HCT116 (cell line): Measurements from ENCODE around the gene DRICH1. TPM values are rescaled to one million over a fixed set of nuclear protein-coding genes. Genes with fewer than 3 reads are reported as not detected.

Experiments used
- ATAC-seq: fragments of 200-7000 bp; cut with Tn5 transposase; 2 replicates; pipeline ENCODE4 v1.9.1; 2020; ENCODE audit warnings: mild to moderate bottlenecking, moderate library complexity
- BruUV-seq: library from RNA; stranded (reverse); fragments of 400-500 nt; replicated peaks from 2 replicates; lab custom pipeline; 2021; lab: Mats Ljungman, UMichigan
- CTCF ChIA-PET: fragments of 300-600 bp; sonication (Branson Sonifier 250); formaldehyde crosslinking; loops from one replicate; lab custom pipeline; 2021; ENCODE audit warnings: antibody characterized with exemption; lab: Charles Lee
- POLR2A ChIA-PET: fragments of 300-600, 350-600 bp; sonication (Branson Sonifier 250); formaldehyde crosslinking; loops from one replicate; lab custom pipeline; 2021; ENCODE audit warnings: antibody characterized with exemption; lab: Charles Lee
- RAD21 ChIA-PET, 2 experiments: fragments of 300-600 bp; sonication (Branson Sonifier 250); formaldehyde crosslinking; loops; one replicate each; lab custom pipeline; 2023; ENCODE audit warnings: low total read pairs in 2 of 2; ENCODE audit not compliant: uncharacterized antibody in 2 of 2, unreplicated experiment in 2 of 2, low non-redundant PET in 1 of 2; lab: Charles Lee
- DNase-seq: peaks from one replicate; pipeline ENCODE4 v3.0.0-alpha.2; 2010; ENCODE audit warnings: low read depth, low spot score
- H2AFZ ChIP-seq: fragments of 200-600 bp; shearing (Covaris generic), sonication (generic); 2 replicates; pipeline ENCODE4 v1.6.1; 2017; ENCODE audit warnings: low read depth, mixed run types, mixed read lengths, antibody characterized with exemption, low read length; ENCODE audit not compliant: poor library complexity, severe bottlenecking
- H3K27ac ChIP-seq: 2 replicates; pipeline ENCODE4 v1.5.1; 2012; ENCODE audit warnings: low read depth, low read length
- H3K27me3 ChIP-seq: fragments of 200-600 bp; sonication (generic); 2 replicates; pipeline ENCODE4 v1.6.1; 2016; ENCODE audit warnings: mixed run types, low read length, mixed read lengths; ENCODE audit not compliant: insufficient read depth
- H3K36me3 ChIP-seq, 2 experiments: fragments of 200-500 bp in 1 of 2; fragments of 200-600 bp in 1 of 2; sonication (Bioruptor generic) in 1 of 2; sonication (generic) in 1 of 2; 2 replicates each; pipeline versions ENCODE4 v1.5.1 to v1.6.1; 2014 to 2016; ENCODE audit warnings: low read length in 2 of 2, inconsistent platforms in 1 of 2, mixed read lengths in 1 of 2, mixed run types in 1 of 2; ENCODE audit not compliant: insufficient read depth in 2 of 2, control insufficient read depth in 1 of 2
- H3K4me1 ChIP-seq, 2 experiments: fragments of 200-600 bp in 1 of 2; sonication (generic) in 1 of 2; 2 replicates each; pipeline versions ENCODE4 v1.5.1 to v1.6.1; 2012 to 2017; ENCODE audit warnings: low read length in 2 of 2, inconsistent platforms in 1 of 2, mild to moderate bottlenecking in 1 of 2, mixed read lengths in 1 of 2, mixed run types in 1 of 2, moderate library complexity in 1 of 2; ENCODE audit not compliant: insufficient read depth in 2 of 2, control insufficient read depth in 1 of 2
- H3K4me2 ChIP-seq: fragments of 200-600 bp; sonication (generic); 2 replicates; pipeline ENCODE4 v1.6.1; 2017; ENCODE audit warnings: mixed run types, low read length, mixed read lengths
- H3K4me3 ChIP-seq, 2 experiments: fragments of 200-600 bp in 1 of 2; sonication (generic) in 1 of 2; replicated peaks in 1 of 2; 2 replicates each; pipeline ENCODE4 v1.5.1; 2011 to 2016; ENCODE audit warnings: low read length in 2 of 2, control low read depth in 1 of 2, low read depth in 1 of 2, mild to moderate bottlenecking in 1 of 2, mixed read lengths in 1 of 2, mixed run types in 1 of 2
- H3K79me2 ChIP-seq: fragments of 200-600 bp; sonication (generic); 2 replicates; pipeline ENCODE4 v1.6.1; 2017; ENCODE audit warnings: mild to moderate bottlenecking, mixed run types, low read length, moderate library complexity, mixed read lengths; ENCODE audit not compliant: insufficient read depth
- H3K9ac ChIP-seq: fragments of 200-600 bp; sonication (generic); 2 replicates; pipeline ENCODE4 v1.6.1; 2016; ENCODE audit warnings: low read length, mixed read lengths
- H3K9me2 ChIP-seq: fragments of 200-600 bp; sonication (generic), shearing (Covaris generic); 2 replicates; pipeline ENCODE4 v1.6.1; 2017; ENCODE audit warnings: mixed run types, mild to moderate bottlenecking, moderate library complexity; ENCODE audit not compliant: insufficient read depth
- H3K9me3 ChIP-seq, 2 experiments: fragments of 200-500 bp in 1 of 2; fragments of 200-600 bp in 1 of 2; sonication (Bioruptor generic) in 1 of 2; sonication (generic) in 1 of 2; 2 replicates each; pipeline ENCODE4 v1.6.1; 2014 to 2017; ENCODE audit warnings: low read length in 2 of 2, mixed read lengths in 2 of 2, inconsistent platforms in 1 of 2, low read depth in 1 of 2, mild to moderate bottlenecking in 1 of 2, mixed run types in 1 of 2, moderate library complexity in 1 of 2; ENCODE audit not compliant: control insufficient read depth in 1 of 2, insufficient read depth in 1 of 2
- H4K20me1 ChIP-seq: fragments of 200-600 bp; sonication (generic), shearing (Covaris generic); 2 replicates; pipeline ENCODE4 v1.6.1; 2017; ENCODE audit warnings: mixed run types, mild to moderate bottlenecking, moderate library complexity; ENCODE audit not compliant: insufficient read depth
- POLR2AphosphoS5 ChIP-seq: IDR thresholded peaks from 2 replicates; pipeline ENCODE4 v1.6.1; 2011; ENCODE audit warnings: mild to moderate bottlenecking, low read depth, low read length, moderate library complexity
- SRF ChIP-seq: IDR thresholded peaks from 2 replicates; pipeline ENCODE4 v1.6.1; 2012; ENCODE audit warnings: low read depth
- TCF7L2 ChIP-seq: IDR thresholded peaks from 2 replicates; pipeline ENCODE4 v1.7.0; 2011; ENCODE audit warnings: borderline replicate concordance, inconsistent platforms; ENCODE audit not compliant: insufficient read depth, insufficient read length; ENCODE audit errors: extremely low read depth
- ZFX ChIP-seq: fragments of 450-650 bp; IDR thresholded peaks from 2 replicates; pipeline ENCODE4 v1.6.1; 2017
- intact Hi-C: fragments of 100-400 bp; cut with micrococcal nuclease; formaldehyde crosslinking; loops from 2 replicates; pipeline ENCODE4 v1.10.0; 2022
- total RNA-seq: library from RNA; stranded (reverse); gene quantifications from one replicate; pipeline ENCODE4 v1.2.1, GENCODE V29; 2021; ENCODE audit not compliant: unreplicated experiment
- TF ChIP-seq, protein P1 (sequence below), 3 experiments: fragments of 200-600 bp in 1 of 3; sonication (generic) in 1 of 3; IDR thresholded peaks in 2 of 3; conservative IDR thresholded peaks in 1 of 3; 2 replicates each; pipeline ENCODE4 v1.5.1; 2012 to 2017; ENCODE audit warnings: low read depth in 2 of 3, low read length in 2 of 3, antibody characterized with exemption in 1 of 3, borderline replicate concordance in 1 of 3, control low read depth in 1 of 3, mild to moderate bottlenecking in 1 of 3, mixed read lengths in 1 of 3, mixed run types in 1 of 3, moderate library complexity in 1 of 3; ENCODE audit not compliant: insufficient read depth in 1 of 3
- TF ChIP-seq, protein P2 (sequence below): IDR thresholded peaks from 2 replicates; pipeline ENCODE4 v1.6.1; 2012; ENCODE audit warnings: low read depth

Gene DRICH1
- total RNA-seq, 1 experiment from 2014 or later, result 0.44 TPM

DNA sequence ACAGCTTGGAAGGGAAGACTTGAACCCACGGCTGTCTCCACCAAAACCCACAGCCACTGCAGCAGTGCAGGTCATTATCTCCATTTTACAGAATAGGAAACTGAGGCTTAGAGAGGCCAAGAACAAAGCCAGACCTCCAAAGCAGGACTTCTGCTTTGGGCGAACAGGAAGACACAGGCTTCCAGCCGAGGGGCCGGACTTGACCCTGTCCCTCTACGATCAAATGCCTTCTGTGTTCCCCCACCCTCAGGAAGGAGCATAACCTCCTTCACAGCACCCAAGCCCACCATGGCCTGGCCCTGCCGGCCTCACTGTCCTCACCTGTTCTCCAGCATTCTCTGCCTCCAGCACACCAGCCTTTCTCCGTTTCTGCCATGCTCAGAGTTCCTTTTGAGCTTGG is 67.8 kb downstream of the DRICH1 start:
- no peak overlapping the region for H3K9ac ChIP-seq
- H4K20me1 ChIP-seq, result no peaks in the 10 kb centered on the region
- H3K27me3 ChIP-seq, result no peaks in the 10 kb centered on the region
- ATAC-seq (no peak), DNase-seq (no peak)
- intact Hi-C loops, result no loop called here
- ChIA-PET RAD21 (no interaction called here), CTCF (no interaction called here)
- no peak overlapping the region for H3K4me3 ChIP-seq
- no peaks in the 10 kb centered on the region for H3K9me3 ChIP-seq
- H3K4me2 ChIP-seq, result no peak overlapping the region
- H3K27ac ChIP-seq, result no peak overlapping the region
- H3K9me2 ChIP-seq, result no peaks in the 10 kb centered on the region
- no peaks in the 10 kb centered on the region for H3K36me3 ChIP-seq
- BruUV-seq, result no TSS peak
- no peaks in the 10 kb centered on the region for H3K4me1 ChIP-seq
- no peak overlapping the region for H2AFZ ChIP-seq
- H3K79me2 ChIP-seq, result no peaks in the 10 kb centered on the region
- TF ChIP-seq ZFX (no peak), TCF7L2 (no peak), SRF (no peak), POLR2AphosphoS5 (no peak)
- TF ChIP-seq, protein P1, sequence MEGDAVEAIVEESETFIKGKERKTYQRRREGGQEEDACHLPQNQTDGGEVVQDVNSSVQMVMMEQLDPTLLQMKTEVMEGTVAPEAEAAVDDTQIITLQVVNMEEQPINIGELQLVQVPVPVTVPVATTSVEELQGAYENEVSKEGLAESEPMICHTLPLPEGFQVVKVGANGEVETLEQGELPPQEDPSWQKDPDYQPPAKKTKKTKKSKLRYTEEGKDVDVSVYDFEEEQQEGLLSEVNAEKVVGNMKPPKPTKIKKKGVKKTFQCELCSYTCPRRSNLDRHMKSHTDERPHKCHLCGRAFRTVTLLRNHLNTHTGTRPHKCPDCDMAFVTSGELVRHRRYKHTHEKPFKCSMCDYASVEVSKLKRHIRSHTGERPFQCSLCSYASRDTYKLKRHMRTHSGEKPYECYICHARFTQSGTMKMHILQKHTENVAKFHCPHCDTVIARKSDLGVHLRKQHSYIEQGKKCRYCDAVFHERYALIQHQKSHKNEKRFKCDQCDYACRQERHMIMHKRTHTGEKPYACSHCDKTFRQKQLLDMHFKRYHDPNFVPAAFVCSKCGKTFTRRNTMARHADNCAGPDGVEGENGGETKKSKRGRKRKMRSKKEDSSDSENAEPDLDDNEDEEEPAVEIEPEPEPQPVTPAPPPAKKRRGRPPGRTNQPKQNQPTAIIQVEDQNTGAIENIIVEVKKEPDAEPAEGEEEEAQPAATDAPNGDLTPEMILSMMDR (IDR thresholded peaks at IDR 0.05 in 2 of 3, conservative IDR thresholded peaks at IDR 0.05 in 1 of 3; ENCODE audit: borderline replicate concordance in 1 of 3, insufficient read depth in 1 of 3, low read depth in 2 of 3, low read length in 2 of 3), result no peak
- TF ChIP-seq, protein P2, sequence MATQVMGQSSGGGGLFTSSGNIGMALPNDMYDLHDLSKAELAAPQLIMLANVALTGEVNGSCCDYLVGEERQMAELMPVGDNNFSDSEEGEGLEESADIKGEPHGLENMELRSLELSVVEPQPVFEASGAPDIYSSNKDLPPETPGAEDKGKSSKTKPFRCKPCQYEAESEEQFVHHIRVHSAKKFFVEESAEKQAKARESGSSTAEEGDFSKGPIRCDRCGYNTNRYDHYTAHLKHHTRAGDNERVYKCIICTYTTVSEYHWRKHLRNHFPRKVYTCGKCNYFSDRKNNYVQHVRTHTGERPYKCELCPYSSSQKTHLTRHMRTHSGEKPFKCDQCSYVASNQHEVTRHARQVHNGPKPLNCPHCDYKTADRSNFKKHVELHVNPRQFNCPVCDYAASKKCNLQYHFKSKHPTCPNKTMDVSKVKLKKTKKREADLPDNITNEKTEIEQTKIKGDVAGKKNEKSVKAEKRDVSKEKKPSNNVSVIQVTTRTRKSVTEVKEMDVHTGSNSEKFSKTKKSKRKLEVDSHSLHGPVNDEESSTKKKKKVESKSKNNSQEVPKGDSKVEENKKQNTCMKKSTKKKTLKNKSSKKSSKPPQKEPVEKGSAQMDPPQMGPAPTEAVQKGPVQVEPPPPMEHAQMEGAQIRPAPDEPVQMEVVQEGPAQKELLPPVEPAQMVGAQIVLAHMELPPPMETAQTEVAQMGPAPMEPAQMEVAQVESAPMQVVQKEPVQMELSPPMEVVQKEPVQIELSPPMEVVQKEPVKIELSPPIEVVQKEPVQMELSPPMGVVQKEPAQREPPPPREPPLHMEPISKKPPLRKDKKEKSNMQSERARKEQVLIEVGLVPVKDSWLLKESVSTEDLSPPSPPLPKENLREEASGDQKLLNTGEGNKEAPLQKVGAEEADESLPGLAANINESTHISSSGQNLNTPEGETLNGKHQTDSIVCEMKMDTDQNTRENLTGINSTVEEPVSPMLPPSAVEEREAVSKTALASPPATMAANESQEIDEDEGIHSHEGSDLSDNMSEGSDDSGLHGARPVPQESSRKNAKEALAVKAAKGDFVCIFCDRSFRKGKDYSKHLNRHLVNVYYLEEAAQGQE, result no peak
- TF ChIP-seq, all 23 proteins: peak for 0
- POLR2A ChIA-PET, result no interaction called here
